ENCODE measurements around the gene EML6.

EML6 gene

DNA sequence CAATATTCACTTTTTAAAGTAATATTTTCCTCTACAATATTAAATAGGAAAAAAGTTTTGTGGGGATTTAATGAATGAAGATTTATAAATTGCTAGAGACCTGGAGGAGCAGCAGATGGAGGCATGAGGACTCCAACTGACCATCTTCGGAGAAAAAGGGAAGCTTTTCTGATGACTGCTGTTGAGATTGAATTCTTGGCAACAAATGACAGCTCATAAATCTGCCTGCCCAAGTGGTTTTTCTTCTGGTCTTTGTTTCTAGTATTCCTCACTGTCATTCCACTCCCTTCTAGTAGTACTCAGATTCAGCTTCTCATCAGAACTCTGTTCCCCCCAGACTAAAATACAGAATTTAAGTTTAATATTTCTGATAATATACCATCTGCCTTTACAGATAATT, 157.0 kb downstream of the EML6 start:
- no peak for DNase-seq (ENCODE audit: low spot score)

DNA sequence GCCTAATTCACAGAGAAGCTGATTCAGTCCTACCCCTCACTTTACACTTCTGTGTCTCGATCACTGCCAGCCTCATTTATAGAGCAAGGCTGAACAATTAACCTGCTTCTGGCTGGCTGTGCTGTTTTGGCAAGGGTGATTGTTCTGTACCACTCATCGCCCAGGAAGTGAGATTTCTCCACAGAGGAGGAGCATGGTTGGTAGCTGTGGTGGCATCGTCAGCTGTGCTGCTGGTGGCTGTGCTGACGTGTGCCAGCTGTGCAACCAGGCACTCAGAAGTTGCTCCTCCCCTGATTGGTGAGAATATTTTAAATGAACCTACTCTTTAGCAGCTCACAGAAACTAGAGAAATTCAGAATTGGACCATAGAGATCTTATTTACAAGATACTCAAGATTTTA, 158.3 kb downstream of the EML6 start:
- no peak for DNase-seq (ENCODE audit: low spot score)

DNA sequence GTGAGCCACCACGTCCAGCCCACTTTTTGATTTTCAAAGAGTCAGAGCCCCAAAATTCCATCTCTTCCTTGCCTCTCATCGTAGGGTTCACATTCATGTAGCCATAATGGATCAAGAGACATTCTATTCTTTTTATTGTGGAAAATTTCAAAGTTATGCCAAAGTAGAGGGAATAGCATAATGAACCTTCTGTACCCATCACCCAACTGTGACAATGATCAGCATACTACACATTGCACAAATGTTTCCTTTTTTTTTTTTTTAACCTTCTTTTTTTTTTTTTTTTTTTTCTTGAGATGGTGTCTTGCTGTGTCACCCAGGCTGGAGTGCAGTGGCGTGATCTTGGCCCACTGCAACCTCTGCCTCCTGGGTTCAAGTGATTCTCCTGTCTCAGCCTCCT, 162.4 kb downstream of the EML6 start:
- no peak for DNase-seq (ENCODE audit: low spot score)

DNA sequence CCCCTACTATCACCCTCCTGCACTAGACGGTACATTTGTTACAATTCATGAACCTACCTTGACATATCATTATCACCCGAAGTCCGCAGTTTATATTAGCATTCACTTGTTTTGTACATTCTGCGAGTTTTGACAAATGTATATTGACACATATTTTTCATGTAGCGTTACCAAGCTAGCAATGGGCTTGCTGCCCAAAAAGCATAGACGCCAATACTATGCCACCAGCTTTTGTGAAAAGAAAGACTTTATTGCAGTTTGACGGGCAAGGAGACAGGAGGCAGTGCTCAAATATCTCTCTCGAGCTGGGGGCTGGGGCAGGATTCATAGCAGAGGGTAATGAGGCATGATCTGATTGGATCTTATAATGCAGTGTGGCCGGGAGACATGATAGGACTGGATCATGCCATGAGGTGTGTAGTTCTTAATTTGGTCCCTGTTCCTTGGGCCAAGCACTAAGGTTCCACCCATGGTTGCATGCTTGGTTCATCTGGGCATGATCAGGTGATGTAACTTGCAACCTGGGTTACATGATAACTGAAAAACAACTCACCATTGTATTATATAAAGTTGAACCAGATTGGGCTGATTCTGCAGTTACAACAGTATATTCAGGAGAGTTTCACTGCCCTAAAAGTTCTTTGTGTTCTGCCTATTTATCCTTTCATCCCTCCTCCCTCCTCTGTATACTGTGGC, 164.5 kb downstream of the EML6 start:
- DNase-seq (ENCODE audit: low spot score): no peak

- no peak for DNase-seq (ENCODE audit: low spot score)
Measured at GRCh38 chr2:54889053-54889452, 165.6 kb downstream of the EML6 start.

- DNase-seq (ENCODE audit: low spot score): no peak
Measured at GRCh38 chr2:54891909-54892308, 168.4 kb downstream of the EML6 start.

DNA sequence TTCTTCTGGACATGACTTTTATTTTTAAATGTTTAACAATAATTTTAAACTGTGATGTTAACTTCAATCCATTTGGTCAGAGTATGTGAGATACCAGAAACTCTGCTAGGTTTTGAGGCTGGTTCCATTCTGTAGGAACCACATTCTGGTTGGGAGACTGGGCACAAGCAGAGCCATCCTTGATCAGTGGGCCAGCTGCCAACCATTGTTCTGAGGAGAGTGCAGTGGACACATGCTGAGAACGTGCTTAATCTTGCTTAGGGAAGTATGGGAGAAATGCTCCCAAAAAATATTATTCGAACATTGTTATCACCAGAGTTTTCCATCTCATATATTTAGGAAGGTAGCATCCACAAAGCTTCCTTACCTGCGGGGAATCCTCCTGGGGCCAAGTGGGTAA, 171.0 kb downstream of the EML6 start:
- DNase-seq (ENCODE audit: low spot score): no peak

DNA sequence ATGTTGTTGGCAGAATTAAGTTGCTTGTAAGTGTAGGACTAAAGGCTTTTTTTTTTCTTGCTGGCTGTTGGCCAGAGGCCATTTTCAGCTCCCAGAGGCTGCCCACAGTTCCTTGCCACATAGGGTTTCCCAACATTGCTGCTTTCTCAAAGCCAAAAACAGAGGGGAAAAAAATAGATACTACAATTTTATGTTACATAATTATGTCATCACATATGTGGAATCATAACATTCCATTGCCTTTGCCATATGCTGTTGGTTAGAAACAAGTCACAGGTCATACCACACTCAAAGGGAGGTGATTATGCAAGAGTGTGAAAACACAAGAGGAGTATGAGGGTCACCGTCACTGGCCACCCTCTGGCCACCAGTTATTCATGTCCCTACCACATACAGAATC, 172.3 kb downstream of the EML6 start:
- no peak for DNase-seq (ENCODE audit: low spot score)

DNA sequence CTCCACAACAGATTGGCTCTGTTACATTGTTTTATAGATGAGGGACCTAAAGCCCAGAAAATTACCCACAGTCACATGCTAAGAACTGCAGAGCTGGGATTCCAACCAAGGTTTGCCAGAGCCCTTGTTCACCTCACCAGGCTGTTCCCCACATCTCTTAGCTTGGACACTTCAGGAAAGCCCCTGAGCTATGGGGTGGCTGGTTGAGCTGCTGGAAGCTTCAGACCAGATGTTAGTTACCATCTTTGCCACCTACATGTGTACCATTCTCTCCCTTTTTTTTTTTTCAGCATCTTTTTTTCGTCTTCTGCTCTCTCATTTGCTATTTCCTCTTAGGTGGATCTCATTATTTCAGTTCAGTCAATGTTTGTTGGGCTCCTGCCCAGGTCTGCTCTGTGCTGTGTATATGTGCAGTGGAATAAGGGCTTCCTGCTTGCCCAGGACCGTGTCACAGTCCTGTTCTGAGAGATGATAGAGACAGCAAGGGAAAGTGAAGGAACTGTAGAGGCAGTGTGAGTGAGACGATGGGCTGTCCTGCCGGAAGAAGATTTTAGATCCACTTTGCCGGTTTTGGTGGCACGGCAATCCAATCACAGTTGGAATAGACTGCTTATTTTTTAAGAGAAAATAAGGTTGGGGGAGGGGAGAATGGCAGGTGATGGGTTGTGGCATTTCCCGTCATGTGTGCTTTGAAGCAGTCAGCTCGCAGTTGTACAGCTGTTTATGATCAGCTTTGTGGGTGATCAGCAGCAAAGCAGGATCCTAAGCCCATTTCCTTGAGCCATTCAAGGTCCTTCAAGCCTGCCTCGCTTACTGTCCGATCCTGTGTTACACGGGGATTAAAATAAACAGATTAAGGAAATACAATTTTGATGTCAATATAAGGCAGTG, 174.2 kb downstream of the EML6 start:
- no peak for DNase-seq (ENCODE audit: low spot score)

DNA sequence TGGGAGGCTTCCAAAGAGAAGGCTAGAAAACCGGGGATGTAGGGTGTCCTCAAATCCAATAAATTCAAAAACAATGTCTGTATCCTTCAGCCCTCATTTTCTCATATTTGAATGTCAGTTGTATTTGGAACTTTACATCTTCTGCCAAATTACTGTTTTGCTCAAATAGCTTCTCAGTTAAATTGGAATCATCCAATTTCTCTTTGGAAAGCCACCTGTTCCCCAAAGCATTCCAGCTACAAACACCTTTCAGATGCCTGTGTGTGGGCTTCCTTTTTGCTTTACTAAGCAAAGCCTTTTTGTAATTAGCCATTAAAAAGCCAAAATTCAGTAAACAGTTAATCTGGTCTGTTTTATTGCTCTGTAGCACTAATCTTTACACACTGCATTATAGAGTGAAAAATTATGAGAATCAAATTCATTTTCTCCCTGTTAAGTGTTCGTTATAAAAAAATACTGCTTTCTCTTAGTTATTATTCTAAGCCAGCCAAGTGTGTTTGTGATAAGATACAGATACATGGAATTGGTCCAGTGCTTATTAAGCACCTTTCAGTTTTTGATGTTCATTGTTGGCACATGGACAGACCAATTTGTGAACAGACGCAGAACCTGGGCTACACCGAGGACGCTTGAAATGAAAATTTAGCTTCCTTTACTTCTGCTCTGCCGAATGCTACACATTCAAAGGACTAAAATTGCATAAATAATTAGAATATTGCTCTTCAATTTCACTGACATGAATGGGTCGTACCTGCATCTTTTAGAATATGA, 175.2 kb downstream of the EML6 start:
- no peak for DNase-seq (ENCODE audit: low spot score)

DNA sequence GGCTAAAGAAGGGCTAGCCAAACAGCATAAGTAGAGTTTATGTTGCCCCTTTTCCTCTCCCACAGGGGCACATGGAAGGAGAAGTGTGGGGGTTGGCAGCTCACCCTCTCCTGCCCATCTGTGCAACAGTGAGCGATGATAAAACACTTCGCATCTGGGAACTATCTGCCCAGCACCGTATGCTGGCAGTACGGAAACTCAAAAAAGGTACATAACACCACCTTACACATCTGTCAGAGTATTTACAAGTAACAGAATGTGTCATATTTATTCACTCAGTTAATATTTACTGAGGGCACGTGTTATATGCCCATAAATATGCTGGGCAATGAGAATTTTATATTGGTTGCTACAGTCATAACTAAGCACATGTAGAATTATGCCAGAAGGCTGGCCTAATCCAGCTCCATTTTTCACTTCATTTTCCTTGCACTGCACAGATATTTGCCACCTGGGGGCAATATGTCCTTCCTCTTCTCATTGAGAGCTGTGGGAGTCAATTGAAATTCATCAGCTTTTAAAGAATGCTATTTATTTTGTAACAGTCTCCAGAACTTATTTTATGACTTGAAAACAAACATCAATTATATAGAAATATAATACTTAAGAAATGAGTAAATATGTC, 176.2 kb downstream of the EML6 start:
- DNase-seq (ENCODE audit: low spot score): peak; percentile 50

- DNase-seq (ENCODE audit: low spot score): no peak
Measured at GRCh38 chr2:54901224-54901986, 177.9 kb downstream of the EML6 start.

DNA sequence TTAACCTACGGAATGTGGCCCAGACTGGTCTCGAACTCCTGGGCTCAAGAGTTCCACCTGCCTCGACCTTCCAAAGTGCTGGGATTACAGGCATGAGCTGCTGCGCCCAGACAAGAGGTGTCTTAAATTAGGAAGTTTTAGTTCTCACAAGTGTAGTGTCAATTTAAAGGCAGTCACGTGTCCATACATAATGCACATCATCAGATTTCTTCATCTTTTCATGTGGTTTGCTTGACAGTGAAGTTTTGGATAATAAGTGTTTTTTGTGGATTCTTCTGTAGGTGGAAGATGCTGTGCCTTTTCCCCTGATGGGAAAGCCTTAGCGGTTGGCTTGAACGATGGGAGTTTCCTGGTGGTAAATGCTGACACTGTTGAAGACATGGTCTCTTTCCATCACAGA, 179.3 kb downstream of the EML6 start:
- no peak for DNase-seq (ENCODE audit: low spot score)

- peak; percentile 99 for DNase-seq (ENCODE audit: low spot score)
Measured at GRCh38 chr2:54903736-54904554, 180.5 kb downstream of the EML6 start.

DNA sequence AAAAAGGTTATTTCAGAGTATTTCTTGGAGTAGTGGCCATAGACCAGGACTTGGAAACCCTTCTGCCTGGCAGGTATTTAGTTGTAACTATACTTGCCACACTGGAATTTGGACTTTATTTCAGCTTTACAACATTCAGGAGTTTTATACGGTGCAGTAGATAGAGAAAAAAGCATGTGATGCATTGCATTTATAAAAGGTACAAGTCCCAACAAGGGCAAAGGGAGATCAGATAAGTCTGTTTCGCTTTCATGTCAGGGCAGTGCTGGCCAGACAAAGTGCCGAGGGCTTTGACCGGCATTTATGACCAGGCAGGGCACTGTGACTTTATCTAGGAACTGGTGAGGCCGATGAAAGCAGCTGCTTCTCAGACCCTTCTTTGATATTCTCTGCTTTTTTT, 181.4 kb downstream of the EML6 start:
- no peak for DNase-seq (ENCODE audit: low spot score)

GRCh38 chr2:54906716-54907115, 183.3 kb downstream of the EML6 start:
- DNase-seq (ENCODE audit: low spot score): no peak

DNA sequence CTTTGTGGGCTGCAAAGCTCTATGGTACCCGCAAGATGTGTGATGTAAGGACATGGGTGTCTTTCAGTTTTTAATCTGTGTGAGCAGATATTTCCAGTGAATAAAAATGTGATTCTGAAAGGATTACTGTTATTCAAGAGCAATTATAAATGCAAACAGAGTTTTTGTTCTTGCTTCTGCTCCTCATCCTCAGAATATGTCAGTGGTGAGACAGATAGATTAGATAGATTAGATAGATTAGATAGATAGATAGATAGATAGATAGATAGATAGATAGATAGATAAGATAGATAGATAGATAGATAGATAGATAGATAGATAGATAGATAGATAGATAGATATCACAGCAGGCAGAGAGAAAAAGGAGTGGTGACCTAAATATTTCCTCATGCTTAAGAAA, 184.2 kb downstream of the EML6 start:
- DNase-seq (ENCODE audit: low spot score): no peak

DNA sequence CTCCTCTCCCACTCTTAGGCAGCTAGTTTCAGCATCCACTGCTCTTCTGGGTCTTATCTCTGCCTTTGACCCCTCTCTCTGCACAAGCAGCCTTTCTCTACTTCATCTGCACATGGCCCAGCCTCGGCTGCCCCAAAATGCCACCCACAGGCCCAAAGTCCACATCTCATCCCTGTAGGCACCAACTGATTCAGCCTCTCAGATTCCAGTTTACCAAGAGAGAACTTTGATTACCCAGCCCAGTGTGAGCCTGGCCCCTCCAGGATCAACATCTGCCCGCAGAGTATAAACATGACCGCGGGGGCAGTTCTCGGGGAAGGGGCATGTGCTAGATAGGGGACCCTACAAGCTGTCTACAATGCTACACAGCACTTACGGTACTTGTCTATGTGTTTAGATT, 185.1 kb downstream of the EML6 start:
- no peak for DNase-seq (ENCODE audit: low spot score)

DNA sequence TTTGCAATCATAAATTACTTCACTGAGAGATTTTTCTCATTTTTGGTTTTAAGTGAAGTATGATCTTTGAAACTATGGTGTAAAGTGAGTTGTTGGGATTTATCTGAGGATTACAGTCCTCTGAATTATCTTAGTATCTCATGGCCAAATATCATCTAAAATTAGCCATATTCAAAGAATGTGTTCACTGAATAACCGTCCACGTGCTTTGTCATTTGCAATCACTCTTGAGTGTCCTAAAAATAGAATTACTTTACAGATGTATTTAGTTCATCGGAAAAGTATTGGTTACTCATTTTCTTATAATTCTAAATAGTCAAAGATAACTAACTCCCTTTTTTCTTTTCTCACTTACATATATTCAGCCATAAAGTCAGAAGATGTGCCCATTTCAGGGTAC, 185.5 kb downstream of the EML6 start:
- DNase-seq (ENCODE audit: low spot score): no peak

- no peak for DNase-seq (ENCODE audit: low spot score)
Measured at GRCh38 chr2:54912305-54912704, 188.8 kb downstream of the EML6 start.

- no peak for DNase-seq (ENCODE audit: low spot score)
Measured at GRCh38 chr2:54912893-54913292, 189.4 kb downstream of the EML6 start.
